Activated CD4-positive, alpha-beta T cell treated with anti-CD3 and anti-CD28 coated beads, Interleukin-2, Interleukin-6, amounts not matched to agents 100 ng/mL and 50 ng/mL, durations not matched to agents 16 hours and 8 hours (primary cell): Measurements from ENCODE around the gene GRIK2.

Experiments
- DNase-seq: peaks from one replicate; pipeline ENCODE4 v3.0.0-alpha.2; 2020

GRIK2 gene

DNA sequence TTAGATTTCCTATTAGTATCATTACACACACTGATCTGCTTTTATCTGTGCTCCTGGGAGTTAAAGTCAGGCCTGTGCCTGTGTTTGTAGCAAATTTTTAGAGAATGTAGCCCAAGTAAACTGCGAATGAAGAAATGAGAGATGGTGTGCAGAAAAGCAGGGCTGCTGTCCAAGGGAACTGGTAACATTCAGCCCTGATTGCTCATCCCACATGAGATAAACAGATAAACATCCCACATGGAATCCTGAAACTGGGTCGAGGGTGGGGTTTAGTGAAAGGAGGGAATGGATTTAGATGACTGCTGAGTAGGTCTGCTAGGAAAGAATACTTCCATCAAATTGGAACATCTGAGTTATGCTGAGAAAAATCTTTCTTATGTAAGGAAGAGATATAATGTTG lies 69.1 kb downstream of the GRIK2 start:
- no peak for DNase-seq

DNA sequence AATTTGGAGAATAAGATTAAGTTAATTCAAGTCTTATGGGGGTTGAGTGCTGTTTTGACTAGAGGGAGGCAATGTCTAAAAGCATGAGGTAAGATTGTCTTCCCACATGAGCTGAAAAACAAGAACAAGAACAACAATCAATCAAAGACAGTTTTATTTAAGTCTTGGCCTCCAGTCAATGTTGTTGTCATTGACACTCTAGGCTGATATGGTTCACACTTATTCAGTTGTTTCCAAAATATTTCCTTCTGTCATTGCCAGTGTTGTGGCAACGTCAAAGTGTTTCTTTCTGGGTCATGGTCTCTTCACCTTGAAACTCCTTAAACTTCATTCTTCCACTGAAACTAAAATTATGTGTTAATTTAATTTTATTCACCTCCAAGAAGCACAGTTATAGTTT lies 72.4 kb downstream of the GRIK2 start:
- DNase-seq: no peak

DNA sequence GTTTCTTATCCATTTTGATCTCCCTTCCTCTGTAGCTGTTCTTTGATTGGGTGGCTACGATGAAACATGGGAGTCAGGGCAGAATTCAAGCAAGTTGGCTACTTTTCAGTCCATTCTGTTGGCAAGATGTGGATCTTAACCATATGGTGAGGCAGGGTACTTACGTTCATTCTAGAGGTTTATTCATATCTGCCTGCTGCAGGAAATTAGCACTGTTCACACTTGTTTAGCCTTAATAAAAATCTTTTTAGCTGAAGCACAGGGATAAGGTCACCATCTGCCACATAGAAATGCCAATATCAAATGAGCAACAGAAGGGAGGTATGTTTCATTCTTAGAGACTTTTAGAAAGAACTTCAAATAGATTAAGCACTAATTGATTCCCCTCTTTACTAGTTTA lies 83.9 kb downstream of the GRIK2 start:
- no peak for DNase-seq

DNA sequence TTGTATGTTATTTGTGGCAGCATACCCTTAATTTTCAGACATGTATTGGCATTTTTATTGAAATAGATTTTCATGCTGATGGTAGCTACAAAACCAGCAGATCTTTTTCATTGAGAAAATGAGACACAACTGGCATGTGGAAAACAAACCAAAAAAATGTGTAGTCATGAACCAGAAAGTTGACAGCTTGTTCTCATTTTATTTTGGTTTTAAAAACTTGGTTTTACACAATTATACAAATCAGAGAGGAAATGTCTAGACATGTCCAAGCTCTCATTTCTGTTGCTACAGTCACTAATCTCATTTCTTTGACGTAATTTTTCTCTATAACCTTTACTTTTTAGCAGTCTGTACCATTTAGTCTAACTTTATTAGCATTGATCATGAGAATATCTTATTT lies 85.4 kb downstream of the GRIK2 start:
- no peak for DNase-seq

DNA sequence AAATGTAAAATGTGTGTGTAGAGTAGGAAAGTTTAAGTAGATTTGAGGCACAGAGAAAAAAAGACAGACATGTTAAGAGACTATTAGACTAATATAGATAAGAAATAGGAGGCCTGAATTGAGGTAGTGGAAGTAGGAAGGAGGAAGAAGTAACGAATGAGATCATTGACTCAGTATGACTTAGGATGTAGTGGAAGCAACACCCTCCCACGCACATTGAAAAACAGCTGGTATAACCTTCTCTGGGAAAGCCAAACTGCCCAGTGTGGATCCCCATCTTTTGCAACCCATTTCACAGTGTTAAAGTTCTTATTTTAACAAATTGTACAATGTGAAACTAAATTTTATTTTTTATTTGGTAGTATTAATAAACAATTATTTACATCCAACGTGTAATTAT lies 89.1 kb downstream of the GRIK2 start:
- no peak for DNase-seq

DNA sequence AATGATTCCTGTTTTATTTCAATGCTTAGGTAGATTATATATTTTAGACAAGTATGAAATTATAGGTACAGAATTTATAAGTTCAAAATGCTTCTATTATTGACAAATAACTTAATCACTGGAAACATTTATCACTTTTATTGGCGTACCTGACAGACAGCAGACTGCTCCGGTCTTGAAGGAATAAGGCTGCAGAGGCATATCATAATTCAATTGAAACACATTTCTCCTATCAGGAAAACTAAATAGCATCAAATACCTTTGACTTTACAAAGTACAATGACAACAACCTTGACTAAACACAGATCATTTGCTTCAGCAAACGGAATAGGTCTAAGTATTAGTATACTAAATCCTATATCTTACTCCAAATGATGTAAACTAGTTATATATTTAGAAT lies 91.3 kb downstream of the GRIK2 start:
- no peak for DNase-seq

DNA sequence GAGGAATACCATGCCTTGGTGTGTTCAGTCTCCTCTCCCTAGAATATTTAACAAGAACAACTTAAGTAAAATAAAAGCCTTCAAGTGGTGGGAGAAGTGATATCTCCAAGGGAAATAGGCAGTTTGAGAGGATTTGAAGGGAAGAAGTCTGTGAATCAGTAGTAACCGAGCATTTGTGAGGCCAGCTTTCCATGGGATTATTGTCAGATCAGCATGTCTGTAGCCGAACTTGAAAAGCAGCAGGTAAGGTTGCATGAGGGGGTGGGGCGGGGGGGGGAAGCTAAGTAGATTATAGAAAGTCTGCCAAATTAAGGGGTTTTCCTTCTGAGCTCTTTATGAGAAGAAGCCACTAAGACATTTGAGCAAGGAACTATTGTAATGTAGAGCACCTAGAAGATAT lies 92.6 kb downstream of the GRIK2 start:
- DNase-seq: no peak

DNA sequence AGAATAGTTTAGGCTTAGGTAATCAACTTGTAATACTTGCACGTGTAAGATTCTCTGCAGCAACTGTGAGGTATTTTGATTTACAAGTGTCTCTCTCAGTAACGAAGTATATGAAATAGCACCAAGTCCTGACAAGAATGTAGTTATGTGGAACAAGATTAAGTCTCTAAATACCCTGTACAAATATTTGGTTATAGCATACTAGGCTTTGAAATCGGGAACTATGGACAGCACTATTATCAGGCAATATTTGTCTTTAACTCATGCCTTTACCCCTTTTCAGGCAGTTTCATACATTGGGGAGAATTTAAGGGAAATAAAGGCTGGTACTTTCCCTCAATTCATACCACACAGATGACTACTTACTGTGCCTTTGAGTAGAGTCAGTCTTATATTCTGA lies 93.2 kb downstream of the GRIK2 start:
- DNase-seq: no peak

DNA sequence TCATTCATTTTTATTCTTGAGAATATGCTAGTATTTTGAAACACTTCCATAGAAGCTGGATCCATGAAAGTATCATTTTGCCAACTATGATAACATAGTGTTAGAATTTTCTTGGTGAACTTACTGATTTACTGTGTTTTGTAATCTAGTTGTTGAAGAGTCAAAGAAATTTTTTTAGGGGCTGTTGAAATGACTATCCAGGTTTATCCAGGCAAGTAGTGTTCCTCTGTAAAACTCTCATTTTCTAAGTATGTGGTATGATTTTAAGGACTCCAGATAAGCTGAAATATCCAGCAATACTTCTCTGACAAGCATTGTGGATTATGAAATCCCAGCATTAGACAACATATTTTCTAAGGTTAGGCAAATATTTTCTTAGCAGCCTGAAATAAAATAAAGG lies 95.9 kb downstream of the GRIK2 start:
- DNase-seq: no peak

DNA sequence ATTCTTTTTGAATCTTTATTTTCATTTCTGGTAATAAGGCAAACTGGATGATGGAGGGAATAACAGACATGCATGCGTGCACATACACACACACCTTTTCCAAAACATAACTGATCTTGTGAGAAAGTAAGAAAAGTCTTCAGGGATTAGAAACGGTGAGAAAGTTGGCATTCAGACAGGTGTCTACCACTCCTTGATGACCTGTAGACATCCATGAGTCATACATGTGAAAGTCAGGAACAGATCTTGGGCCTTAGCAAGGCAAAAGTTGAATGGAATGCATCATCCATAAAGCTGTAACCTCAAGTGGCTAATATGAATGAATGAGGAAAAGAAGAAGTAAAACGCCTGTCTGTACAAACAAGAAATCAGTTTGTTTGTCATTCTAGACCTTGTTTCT lies 97.3 kb downstream of the GRIK2 start:
- DNase-seq: no peak

DNA sequence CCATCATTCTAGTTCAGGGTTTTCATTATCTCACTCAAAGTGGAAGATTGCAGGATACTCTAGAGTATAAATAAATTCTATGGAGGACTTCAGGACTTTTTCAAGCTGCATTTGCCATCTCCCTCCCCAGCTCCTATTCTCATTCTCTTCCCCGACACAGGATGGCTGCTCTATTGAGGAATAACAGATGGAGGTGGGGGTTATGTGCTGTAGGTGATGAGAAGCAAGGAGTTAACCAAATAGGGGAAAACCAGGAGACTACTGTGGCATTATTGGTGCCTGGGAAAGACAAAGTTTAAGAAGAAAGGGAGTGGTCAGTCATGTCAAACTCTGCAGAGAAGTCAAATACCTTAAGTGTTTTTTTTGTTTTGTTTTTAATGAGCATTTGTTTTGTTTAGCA lies 109.3 kb downstream of the GRIK2 start:
- no peak for DNase-seq

DNA sequence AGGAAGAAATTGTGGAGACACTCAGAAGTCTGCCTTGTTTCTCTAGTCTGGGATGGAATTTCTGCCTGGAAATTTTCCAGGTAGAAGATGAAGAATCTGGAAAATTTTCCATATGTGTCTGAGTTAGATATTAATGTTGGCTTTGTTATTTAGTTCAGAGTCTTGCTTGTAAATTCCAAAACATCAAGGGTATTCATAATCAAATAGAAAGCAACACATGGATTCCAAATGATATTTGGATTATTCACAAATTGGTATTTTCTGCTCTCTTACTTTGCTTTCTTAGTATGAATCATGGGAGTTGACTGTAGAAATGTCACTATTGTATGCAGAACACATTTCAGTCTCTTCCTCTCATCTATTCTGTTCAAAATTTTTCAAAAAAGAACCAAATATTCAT lies 116.0 kb downstream of the GRIK2 start:
- no peak for DNase-seq

DNA sequence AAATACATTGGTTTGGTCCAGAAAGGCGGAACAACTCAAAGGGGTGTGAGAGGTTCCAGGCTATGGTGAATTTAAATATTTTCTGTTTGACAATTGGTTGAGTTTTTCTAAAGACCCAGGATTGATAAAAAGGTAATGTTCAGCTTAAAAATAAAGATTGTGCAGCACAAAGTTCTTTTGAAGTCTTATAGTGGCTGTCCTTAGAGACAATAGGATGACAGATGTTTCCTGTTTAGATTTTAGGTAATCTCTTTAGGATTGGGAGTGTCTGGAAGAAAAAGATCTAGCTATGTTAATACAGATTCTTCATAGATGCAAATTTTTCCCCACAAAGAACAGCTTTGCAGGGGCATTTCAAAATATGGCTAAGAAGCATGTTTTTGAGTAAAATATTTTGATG lies 119.7 kb downstream of the GRIK2 start:
- DNase-seq: no peak

DNA sequence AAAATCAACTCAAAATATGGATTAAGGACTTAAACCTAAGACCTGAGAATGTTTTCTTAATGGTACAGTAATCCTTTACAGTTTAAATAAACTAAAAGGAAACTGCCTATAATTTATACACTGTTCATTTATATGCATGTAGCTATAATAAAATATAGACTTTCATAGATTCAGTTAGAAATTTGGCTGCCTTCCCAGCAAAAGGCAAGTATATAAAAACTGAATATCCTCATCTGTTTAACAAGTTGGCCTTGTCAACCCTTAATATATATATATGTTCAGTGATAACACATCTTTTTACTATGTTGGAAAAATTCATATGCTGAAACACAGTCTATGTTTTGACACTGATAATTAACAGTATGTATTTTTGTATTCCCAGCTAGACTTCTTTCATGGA lies 123.1 kb downstream of the GRIK2 start:
- DNase-seq: no peak

DNA sequence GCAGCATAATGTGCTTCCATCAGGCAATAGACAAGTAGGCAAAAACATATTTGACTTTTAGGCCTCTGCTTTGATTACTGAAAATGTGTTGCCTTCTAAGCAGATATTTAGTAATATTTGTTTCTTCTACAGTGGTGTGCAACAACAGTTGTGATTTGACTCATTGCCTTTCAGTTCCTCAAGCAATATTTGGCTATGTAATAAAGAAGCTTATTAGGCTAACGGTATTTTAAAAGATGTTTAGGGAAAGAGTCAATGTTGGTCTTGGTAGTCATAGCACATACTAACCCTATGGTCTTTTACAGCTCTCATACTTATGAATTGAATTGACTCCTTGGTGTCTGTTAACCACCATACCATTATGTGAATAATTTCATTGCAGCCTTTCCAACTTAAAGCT lies 124.1 kb downstream of the GRIK2 start:
- no peak for DNase-seq

DNA sequence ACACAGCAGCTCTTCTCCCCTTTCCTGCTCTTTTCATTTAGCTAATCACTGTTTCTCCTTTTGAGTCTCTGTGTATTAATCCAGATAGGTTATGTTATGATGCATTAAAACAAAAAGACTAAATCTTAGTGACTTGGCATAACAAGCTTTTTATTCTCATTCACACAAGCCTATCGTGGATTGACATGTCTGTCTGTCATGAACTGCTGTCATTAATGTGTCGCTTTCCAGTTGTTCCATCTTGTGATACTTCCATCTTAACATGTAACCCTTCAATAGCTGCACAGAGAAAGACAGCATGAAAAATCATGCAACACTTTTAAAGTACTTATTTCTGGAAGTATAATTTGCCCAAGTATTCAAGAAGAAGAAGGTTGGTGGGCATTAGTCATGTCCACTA lies 128.7 kb downstream of the GRIK2 start:
- DNase-seq: no peak

DNA sequence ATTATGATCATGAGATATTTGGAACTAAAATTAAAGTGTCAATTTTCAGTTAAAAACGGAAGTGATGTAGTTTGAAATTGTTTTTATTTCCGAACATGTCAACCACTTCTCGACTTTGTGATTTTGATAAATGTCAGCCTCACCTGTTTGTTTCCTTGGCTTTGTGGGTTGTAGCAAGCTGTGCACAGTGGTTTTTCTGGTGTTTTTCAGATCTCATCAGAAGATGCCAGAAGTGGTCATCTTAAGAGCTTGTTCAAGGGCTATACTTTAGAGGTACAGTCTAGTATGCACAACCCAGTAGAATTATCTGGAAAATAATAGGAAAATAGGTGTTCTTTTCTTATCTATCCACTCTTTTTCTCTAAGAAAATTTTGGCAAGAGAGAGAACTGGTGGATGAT lies 134.0 kb downstream of the GRIK2 start:
- DNase-seq: no peak

DNA sequence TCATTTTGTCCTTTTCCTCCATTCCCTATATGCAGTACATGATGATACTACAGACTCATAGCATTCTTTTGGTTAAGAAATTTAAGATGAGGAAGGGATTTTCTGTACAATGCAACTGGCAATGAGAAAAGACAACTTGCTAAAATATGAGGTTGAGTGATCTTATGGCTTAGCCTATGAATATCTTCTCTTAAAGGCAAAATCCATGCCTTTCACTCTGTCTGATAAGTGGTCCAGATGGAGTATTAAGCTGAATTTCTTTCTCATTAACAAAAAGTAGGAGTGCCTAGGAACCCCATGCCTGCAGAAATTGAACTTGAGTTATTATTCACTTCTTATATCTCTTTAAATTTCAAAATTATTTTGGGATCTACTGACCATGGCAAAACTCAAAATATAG lies 135.3 kb downstream of the GRIK2 start:
- DNase-seq: no peak

DNA sequence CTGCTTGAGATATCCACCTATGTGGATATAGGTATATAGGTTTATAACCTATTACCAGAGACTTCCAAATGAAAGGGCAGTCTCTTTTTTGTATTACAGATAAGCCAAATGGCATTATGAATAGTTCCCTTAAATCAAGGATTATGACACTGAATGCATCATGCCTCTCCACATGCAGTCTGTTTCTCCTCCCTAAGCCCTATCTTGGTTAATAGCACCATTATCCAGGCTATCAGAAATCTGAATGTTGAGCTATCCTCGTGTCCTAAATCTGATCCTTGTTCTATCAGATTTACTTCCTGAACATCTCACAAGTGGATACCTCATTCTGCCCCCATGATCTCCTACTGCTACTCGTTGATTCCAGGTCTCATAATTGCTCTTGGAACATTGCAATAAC lies 138.0 kb downstream of the GRIK2 start:
- DNase-seq: no peak

DNA sequence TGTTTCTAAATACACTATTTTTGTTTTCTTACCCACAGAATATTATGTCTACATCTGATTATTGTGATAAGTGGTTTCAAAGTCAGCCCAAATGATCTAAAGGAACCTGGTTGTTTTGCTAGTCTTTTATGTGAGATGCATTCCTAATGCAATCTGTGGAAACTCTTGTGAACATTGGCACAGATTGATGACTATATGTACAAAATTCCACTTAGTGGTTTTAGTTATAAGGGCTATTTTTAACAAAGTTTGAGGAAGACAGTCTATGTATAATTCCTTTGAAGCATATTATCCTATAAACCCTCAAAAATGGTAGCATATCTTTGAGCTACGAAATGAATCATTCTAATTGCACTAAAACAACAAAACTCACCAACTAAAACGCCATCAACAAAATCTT lies 140.9 kb downstream of the GRIK2 start:
- no peak for DNase-seq

DNA sequence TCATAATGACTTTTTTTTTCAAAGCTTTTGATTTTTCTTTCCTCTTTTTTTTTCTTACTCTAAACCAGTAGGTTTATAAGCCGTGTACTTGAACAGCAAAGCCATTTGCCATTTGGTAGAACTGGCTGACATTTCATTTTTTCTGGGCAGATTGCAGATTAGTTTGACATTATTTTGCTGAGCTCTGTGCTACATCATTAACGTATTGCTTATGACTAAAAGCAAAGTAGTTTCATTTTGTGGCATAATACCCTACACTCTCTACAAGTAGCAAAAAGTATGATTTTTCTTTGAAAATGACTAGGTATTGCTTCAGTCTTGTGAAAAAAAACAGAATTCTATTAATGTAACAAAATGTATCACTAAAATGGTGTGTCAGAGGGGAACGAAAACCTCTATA lies 141.3 kb downstream of the GRIK2 start:
- DNase-seq: no peak

DNA sequence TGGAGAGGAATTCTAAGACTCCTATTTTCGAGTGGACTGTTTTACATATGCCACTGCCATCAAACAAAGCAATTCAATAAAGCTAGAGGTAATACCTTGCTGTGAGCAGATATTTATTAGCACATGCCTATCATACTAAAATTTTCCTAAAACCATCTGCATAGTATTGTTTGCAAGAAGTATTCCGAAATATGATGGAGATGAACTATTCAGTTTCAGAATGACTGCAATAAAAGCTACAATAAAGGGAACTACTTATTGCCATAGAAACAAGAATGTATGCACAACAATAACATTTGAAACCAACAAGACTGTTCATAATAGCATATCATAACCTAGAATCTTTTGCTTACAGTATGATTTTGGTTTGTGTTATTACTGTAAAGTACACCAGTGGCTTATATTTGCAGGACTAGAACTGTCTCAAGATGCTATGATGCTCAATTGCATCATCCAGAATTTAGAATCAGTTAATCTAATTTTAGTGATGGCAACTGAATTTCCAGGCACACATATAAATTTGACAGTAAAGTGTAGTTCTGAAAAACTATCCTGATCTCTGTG lies 144.3 kb downstream of the GRIK2 start:
- no peak for DNase-seq

DNA sequence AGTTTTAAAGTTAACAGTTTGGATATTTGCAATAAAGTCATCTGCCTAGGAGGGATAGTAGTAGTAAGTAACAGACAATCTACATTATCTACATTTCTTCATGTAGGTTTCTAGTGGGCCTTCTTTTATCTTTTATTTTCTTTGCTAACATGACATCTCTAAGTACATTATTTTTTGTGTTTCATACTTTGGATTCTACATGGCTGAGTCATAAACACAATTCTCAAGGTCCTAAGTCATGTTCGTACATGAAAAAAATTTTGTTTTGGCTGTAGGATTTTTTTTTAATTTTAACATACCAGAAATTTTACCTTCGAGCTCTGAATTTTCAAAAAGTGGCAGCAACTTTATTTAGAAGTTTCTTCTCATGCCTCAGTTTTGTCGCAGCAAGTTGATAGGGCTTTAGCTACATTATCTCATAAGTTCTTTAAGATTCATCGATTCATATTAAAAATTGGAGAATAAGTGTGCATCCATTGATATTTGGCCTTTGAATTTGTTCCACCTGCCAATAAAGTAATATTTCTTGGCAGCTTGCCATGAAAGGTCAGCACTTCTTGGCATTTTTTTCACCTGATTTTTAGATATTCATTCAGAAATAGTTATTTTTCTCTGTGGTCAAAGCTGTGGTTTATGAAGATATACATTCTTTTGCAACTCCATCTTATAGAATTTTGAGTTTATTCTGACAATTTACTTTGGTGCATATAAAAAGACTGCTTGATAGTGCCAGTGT lies 146.2 kb downstream of the GRIK2 start:
- no peak for DNase-seq

DNA sequence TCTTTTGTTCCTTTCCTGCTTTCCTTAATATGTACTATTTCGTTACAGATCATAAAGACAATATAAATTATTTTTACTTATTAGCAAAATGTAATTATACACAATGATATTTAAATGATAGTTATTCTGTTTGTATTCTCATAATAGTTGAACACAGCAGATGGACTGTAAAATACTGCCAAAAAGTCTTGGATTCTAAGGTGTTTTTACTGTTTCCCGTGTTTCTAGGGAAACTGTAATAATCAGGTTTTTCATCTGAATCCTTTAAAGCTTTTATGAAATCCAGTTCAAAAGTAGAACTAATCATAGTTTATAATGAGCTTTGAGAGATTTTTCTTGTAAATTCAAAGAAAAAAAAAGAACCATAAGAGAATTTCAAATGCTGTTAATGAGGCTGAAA lies 148.4 kb downstream of the GRIK2 start:
- no peak for DNase-seq

DNA sequence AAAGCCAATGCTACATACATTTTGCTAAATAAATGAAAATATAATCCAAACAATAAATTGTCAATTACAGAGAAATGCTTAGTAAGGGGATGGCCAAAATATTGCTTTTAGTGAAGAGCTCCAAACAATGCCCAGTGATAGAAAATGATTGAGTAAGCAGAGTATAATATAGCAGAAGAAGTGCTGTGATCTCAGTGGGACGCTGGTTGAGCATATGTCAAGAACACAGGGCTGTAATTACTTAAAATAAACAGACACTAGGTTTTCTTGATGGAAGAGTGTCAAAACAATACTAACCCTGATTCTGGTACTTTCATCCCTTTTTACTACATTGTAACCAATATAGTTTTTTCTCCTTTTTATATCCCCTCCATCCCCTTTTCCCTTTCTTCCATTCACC lies 150.3 kb downstream of the GRIK2 start:
- DNase-seq: no peak
